NT2/D1 (cell line): ENCODE measurements around the gene DMD.

Experiments
- SUZ12 ChIP-seq: IDR thresholded peaks from 2 replicates; pipeline ENCODE4 v1.6.1; 2011; ENCODE audit not compliant: insufficient read length, insufficient read depth; ENCODE audit errors: extremely low read depth
- YY1 ChIP-seq: IDR thresholded peaks from 2 replicates; pipeline ENCODE4 v1.6.1; 2011; ENCODE audit not compliant: insufficient read length, insufficient read depth
- ZNF274 ChIP-seq: IDR thresholded peaks from 2 replicates; pipeline ENCODE4 v1.6.1; 2011; ENCODE audit warnings: mild to moderate bottlenecking, low read depth, low read length

DNA sequence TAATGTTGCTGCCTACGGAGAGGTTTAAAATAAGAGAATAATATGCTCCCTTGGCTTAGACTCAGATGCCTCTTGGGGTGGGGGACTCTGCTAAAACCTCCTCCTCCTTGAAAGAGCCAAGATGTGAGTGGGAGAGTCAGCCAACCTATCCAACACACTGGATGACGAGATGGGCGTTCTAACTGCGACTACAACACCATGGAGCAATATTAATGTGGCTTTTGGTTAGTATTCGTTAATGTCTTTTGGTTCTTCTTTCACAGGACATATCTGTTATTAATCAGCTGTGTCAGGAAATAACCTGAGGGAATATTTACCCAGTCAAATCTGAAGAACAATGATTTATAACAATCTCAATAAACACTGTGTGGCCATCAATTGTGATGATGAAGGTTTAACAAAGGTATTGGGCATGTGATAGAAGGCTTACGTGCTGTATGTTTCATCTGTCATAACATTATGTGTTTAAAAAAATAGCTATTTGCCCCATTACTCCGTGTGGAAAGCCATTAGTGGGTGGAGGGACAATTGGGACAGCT, 1996.0 kb downstream of the DMD start:
- TF ChIP-seq YY1 = no peak
- no peak for TF ChIP-seq SUZ12
- TF ChIP-seq ZNF274 = no peak
